HCT116 (cell line): Measurements from ENCODE around the gene PPTC7. TPM values are rescaled to one million over a fixed set of nuclear protein-coding genes. Genes with fewer than 3 reads are reported as not detected.

Experiments
- ATAC-seq: fragments of 200-7000 bp; cut with Tn5 transposase; 2 replicates; pipeline ENCODE4 v1.9.1; 2020; ENCODE audit warnings: mild to moderate bottlenecking, moderate library complexity
- BruUV-seq: library from RNA; stranded (reverse); fragments of 400-500 nt; replicated peaks from 2 replicates; lab custom pipeline; 2021; lab: Mats Ljungman, UMichigan
- CTCF ChIA-PET: fragments of 300-600 bp; sonication (Branson Sonifier 250); formaldehyde crosslinking; loops from one replicate; lab custom pipeline; 2021; ENCODE audit warnings: antibody characterized with exemption; lab: Charles Lee
- POLR2A ChIA-PET: fragments of 300-600, 350-600 bp; sonication (Branson Sonifier 250); formaldehyde crosslinking; loops from one replicate; lab custom pipeline; 2021; ENCODE audit warnings: antibody characterized with exemption; lab: Charles Lee
- RAD21 ChIA-PET, 2 experiments: fragments of 300-600 bp; sonication (Branson Sonifier 250); formaldehyde crosslinking; loops; one replicate each; lab custom pipeline; 2023; ENCODE audit warnings: low total read pairs in 2 of 2; ENCODE audit not compliant: uncharacterized antibody in 2 of 2, unreplicated experiment in 2 of 2, low non-redundant PET in 1 of 2; lab: Charles Lee
- DNase-seq: peaks from one replicate; pipeline ENCODE4 v3.0.0-alpha.2; 2010; ENCODE audit warnings: low read depth, low spot score
- H2AFZ ChIP-seq: fragments of 200-600 bp; shearing (Covaris generic), sonication (generic); 2 replicates; pipeline ENCODE4 v1.6.1; 2017; ENCODE audit warnings: low read depth, mixed run types, mixed read lengths, antibody characterized with exemption, low read length; ENCODE audit not compliant: poor library complexity, severe bottlenecking
- H3K27ac ChIP-seq: 2 replicates; pipeline ENCODE4 v1.5.1; 2012; ENCODE audit warnings: low read depth, low read length
- H3K27me3 ChIP-seq: fragments of 200-600 bp; sonication (generic); 2 replicates; pipeline ENCODE4 v1.6.1; 2016; ENCODE audit warnings: mixed run types, low read length, mixed read lengths; ENCODE audit not compliant: insufficient read depth
- H3K36me3 ChIP-seq, 2 experiments: fragments of 200-500 bp in 1 of 2; fragments of 200-600 bp in 1 of 2; sonication (Bioruptor generic) in 1 of 2; sonication (generic) in 1 of 2; 2 replicates each; pipeline versions ENCODE4 v1.5.1 to v1.6.1; 2014 to 2016; ENCODE audit warnings: low read length in 2 of 2, inconsistent platforms in 1 of 2, mixed read lengths in 1 of 2, mixed run types in 1 of 2; ENCODE audit not compliant: insufficient read depth in 2 of 2, control insufficient read depth in 1 of 2
- H3K4me1 ChIP-seq, 2 experiments: fragments of 200-600 bp in 1 of 2; sonication (generic) in 1 of 2; 2 replicates each; pipeline versions ENCODE4 v1.5.1 to v1.6.1; 2012 to 2017; ENCODE audit warnings: low read length in 2 of 2, inconsistent platforms in 1 of 2, mild to moderate bottlenecking in 1 of 2, mixed read lengths in 1 of 2, mixed run types in 1 of 2, moderate library complexity in 1 of 2; ENCODE audit not compliant: insufficient read depth in 2 of 2, control insufficient read depth in 1 of 2
- H3K4me2 ChIP-seq: fragments of 200-600 bp; sonication (generic); 2 replicates; pipeline ENCODE4 v1.6.1; 2017; ENCODE audit warnings: mixed run types, low read length, mixed read lengths
- H3K4me3 ChIP-seq, 2 experiments: fragments of 200-600 bp in 1 of 2; sonication (generic) in 1 of 2; replicated peaks in 1 of 2; 2 replicates each; pipeline ENCODE4 v1.5.1; 2011 to 2016; ENCODE audit warnings: low read length in 2 of 2, control low read depth in 1 of 2, low read depth in 1 of 2, mild to moderate bottlenecking in 1 of 2, mixed read lengths in 1 of 2, mixed run types in 1 of 2
- H3K79me2 ChIP-seq: fragments of 200-600 bp; sonication (generic); 2 replicates; pipeline ENCODE4 v1.6.1; 2017; ENCODE audit warnings: mild to moderate bottlenecking, mixed run types, low read length, moderate library complexity, mixed read lengths; ENCODE audit not compliant: insufficient read depth
- H3K9ac ChIP-seq: fragments of 200-600 bp; sonication (generic); 2 replicates; pipeline ENCODE4 v1.6.1; 2016; ENCODE audit warnings: low read length, mixed read lengths
- H3K9me2 ChIP-seq: fragments of 200-600 bp; sonication (generic), shearing (Covaris generic); 2 replicates; pipeline ENCODE4 v1.6.1; 2017; ENCODE audit warnings: mixed run types, mild to moderate bottlenecking, moderate library complexity; ENCODE audit not compliant: insufficient read depth
- H3K9me3 ChIP-seq, 2 experiments: fragments of 200-500 bp in 1 of 2; fragments of 200-600 bp in 1 of 2; sonication (Bioruptor generic) in 1 of 2; sonication (generic) in 1 of 2; 2 replicates each; pipeline ENCODE4 v1.6.1; 2014 to 2017; ENCODE audit warnings: low read length in 2 of 2, mixed read lengths in 2 of 2, inconsistent platforms in 1 of 2, low read depth in 1 of 2, mild to moderate bottlenecking in 1 of 2, mixed run types in 1 of 2, moderate library complexity in 1 of 2; ENCODE audit not compliant: control insufficient read depth in 1 of 2, insufficient read depth in 1 of 2
- H4K20me1 ChIP-seq: fragments of 200-600 bp; sonication (generic), shearing (Covaris generic); 2 replicates; pipeline ENCODE4 v1.6.1; 2017; ENCODE audit warnings: mixed run types, mild to moderate bottlenecking, moderate library complexity; ENCODE audit not compliant: insufficient read depth
- ATF3 ChIP-seq: IDR thresholded peaks from 2 replicates; pipeline ENCODE4 v1.6.1; 2012
- CBX3 ChIP-seq: IDR thresholded peaks from 2 replicates; pipeline ENCODE4 v1.6.1; 2012; ENCODE audit warnings: low read depth
- CEBPB ChIP-seq: IDR thresholded peaks from 2 replicates; pipeline ENCODE4 v1.6.1; 2012; ENCODE audit warnings: low read depth
- ELF1 ChIP-seq: IDR thresholded peaks from 2 replicates; pipeline ENCODE4 v1.6.1; 2012; ENCODE audit warnings: low read depth, borderline replicate concordance
- EZH2 ChIP-seq: fragments of 200-600 bp; sonication (generic); IDR thresholded peaks from 2 replicates; pipeline ENCODE4 v1.6.1; 2017; ENCODE audit warnings: antibody characterized with exemption, mixed run types
- JUND ChIP-seq: IDR thresholded peaks from 2 replicates; pipeline ENCODE4 v1.6.1; 2012
- REST ChIP-seq: IDR thresholded peaks from 2 replicates; pipeline ENCODE4 v1.6.1; 2012; ENCODE audit warnings: low read depth
- ZFX ChIP-seq: fragments of 450-650 bp; IDR thresholded peaks from 2 replicates; pipeline ENCODE4 v1.6.1; 2017
- intact Hi-C: fragments of 100-400 bp; cut with micrococcal nuclease; formaldehyde crosslinking; loops from 2 replicates; pipeline ENCODE4 v1.10.0; 2022
- total RNA-seq: library from RNA; stranded (reverse); gene quantifications from one replicate; pipeline ENCODE4 v1.2.1, GENCODE V29; 2021; ENCODE audit not compliant: unreplicated experiment

PPTC7 gene
- total RNA-seq, 1 experiment from 2014 or later = 25.2 TPM

GRCh38 chr12:110555577-110556406 is 27.3 kb downstream of the PPTC7 start:
- Histone ChIP-seq H3K79me2 (peaks cover 92% of the 10 kb centered on the region), H4K20me1 (peaks cover 5% of the 10 kb centered on the region; the same call in 1 of the 2 replicates), H3K9me2 (no peaks in the 10 kb centered on the region), H3K4me1 (peaks cover 0 to 6% of the 10 kb centered on the region in 2 experiments; a peak in 1 of 4 replicates), H3K4me3 (no peak overlapping the region), H3K9me3 (no peaks in the 10 kb centered on the region), H3K9ac (no peak overlapping the region), H3K27ac (no peak overlapping the region), H2AFZ (no peak overlapping the region)
- ChIA-PET RAD21 (no interaction called here), CTCF (interaction anchor here (1.6 kb wide), 1 partner anchor 44 kb away, joined by 6 read pairs; no protein-coding TSS in a partner anchor)
- no peak for ATAC-seq
- intact Hi-C loops = no loop called here
- DNase-seq = no peak
- BruUV-seq = no TSS peak
- TF ChIP-seq CBX3 (no peak), JUND (no peak), EZH2 (no peak), ZFX (no peak), ELF1 (no peak), REST (no peak), CEBPB (0 out of 2 replicates have a peak, but pooled peaks have one; percentile 21), ATF3 (no peak)
- TF ChIP-seq, all 23 proteins: peak for 1
- H3K4me2 ChIP-seq = no peak overlapping the region
- POLR2A ChIA-PET = no interaction called here
- H3K36me3 ChIP-seq = peaks cover 0 to 9% of the 10 kb centered on the region in 2 experiments; a peak in 2 of 4 replicates
- no peaks in the 10 kb centered on the region for H3K27me3 ChIP-seq
